Measurements from ENCODE around the gene MESP2. TPM values are rescaled to one million over a fixed set of nuclear protein-coding genes. Genes with fewer than 3 reads are reported as not detected.

The MESP2 gene
- total and polyA plus RNA-seq, 9 of the 15 experiments (the other 6 are each of a cell fraction or from before 2014, with no cell fraction given), result 0.08 to 0.82 (median 0.37) TPM

- TF ChIP-seq IRF9 (tag; IDR thresholded peaks at IDR 0.05), result no peak
- TF ChIP-seq ATF3 (IDR thresholded peaks at IDR 0.05), result 0 out of 2 replicates have a peak, but pooled peaks have one; percentile 30
- no peak for TF ChIP-seq ATF3 (CRISPR knock-in tag; conservative IDR thresholded peaks at IDR 0.05)
- TF ChIP-seq CREM (IDR thresholded peaks at IDR 0.05; ENCODE audit: low read depth), result peak; percentile 66
- no peak for TF ChIP-seq EP400 (IDR thresholded peaks at IDR 0.05)
Observed at GRCh38 chr15:89802231-89802928, 26.2 kb downstream of the MESP2 start (continued).

GRCh38 chr15:89802986-89803824 is 27.1 kb downstream of the MESP2 start:
- TF ChIP-seq FOXO4 (CRISPR knock-in tag; IDR thresholded peaks at IDR 0.05), result no peak
- peak; percentile 22 for TF ChIP-seq ZFP36 (IDR thresholded peaks at IDR 0.05; ENCODE audit: low read depth, low read length, partially characterized antibody)
- no peak for TF ChIP-seq EGR1 (conservative IDR thresholded peaks at IDR 0.05)
- TF ChIP-seq POLR2G (IDR thresholded peaks at IDR 0.05; ENCODE audit: low read depth, low read length), result 0 out of 2 replicates have a peak, but pooled peaks have one; percentile 16
- TF ChIP-seq GTF2A2 (tag; IDR thresholded peaks at IDR 0.05), result no peak
- TF ChIP-seq RFX7 (CRISPR knock-in tag; IDR thresholded peaks at IDR 0.05), result no peak
- TF ChIP-seq ZBTB33 (CRISPR knock-in tag; IDR thresholded peaks at IDR 0.05), result peak; percentile 71
- Histone ChIP-seq H2AFZ (ENCODE audit: low read depth, low read length) (peak overlapping the region; percentile 46; the same call in 1 of the 2 replicates), H4K20me1 (replicated peaks; ENCODE audit: control insufficient read depth, insufficient read depth, low read length) (peaks cover 2% of the 10 kb centered on the region; the same call in 1 of the 2 replicates), H3K4me2 (ENCODE audit: insufficient read depth, low read length) (no peak overlapping the region), H3K9me3 (replicated peaks; ENCODE audit: control insufficient read depth, insufficient read depth, low read depth, low read length) (no peaks in the 10 kb centered on the region), H3K9ac (ENCODE audit: insufficient read depth in 1 of 2, low read depth in 2 of 2, low read length in 2 of 2) (peak overlapping the region in 1 of 2 experiments; percentile 48; a peak in 1 of 4 replicates), H3K4me3 (no peak overlapping the region), H3K4me1 (replicated peaks in 1 of 2; ENCODE audit: control insufficient read depth in 2 of 2, insufficient read depth in 2 of 2, low read length in 2 of 2) (peaks cover 0 to 49% of the 10 kb centered on the region in 2 experiments; a peak in 3 of 5 replicates), H3K79me2 (ENCODE audit: control insufficient read depth, insufficient read depth, low read length) (no peaks in the 10 kb centered on the region), H3K9me1 (ENCODE audit: control insufficient read depth, insufficient read depth, low read length) (no peaks in the 10 kb centered on the region), H3K27ac (ENCODE audit: extremely low read depth, low read depth, low read length) (no peak overlapping the region), H3K36me3 (ENCODE audit: control insufficient read depth, insufficient read depth, low read length) (no peaks in the 10 kb centered on the region), H3K27me3 (ENCODE audit: control insufficient read depth in 2 of 2, insufficient read depth in 2 of 2, low read length in 2 of 2) (peaks cover 0 to 7% of the 10 kb centered on the region in 2 experiments; a peak in 1 of 5 replicates)
- BruUV-seq (replicated peaks), result no TSS peak
- DNase-seq (ENCODE audit: extremely low read depth in 1 of 4, low spot score in 3 of 4) (no peak), ATAC-seq (peak; percentile 44), FAIRE-seq (no peak)
- intact Hi-C loops (cut with micrococcal nuclease), result no loop called here
- POLR2A ChIA-PET, result interaction anchor here (0.6 to 1.5 kb wide), 3 partner anchors 8 to 47 kb away, joined by 3 to 5 read pairs (median 4); partner anchors contain the start of gene ANPEP
- CTCF ChIA-PET (ENCODE audit: low intra/inter-chr PET ratio), result no interaction called here
- 57% methylated on average over 22 of the region's 24 CpGs for WGBS (ENCODE audit: insufficient coverage, low coverage, missing lambda C conversion rate)
- in situ Hi-C loops (cut with MboI), result no loop called here
